ELF-1 (cell line): ENCODE results near the gene ASNSD1.

Experiments used
- DNase-seq: peaks from one replicate; pipeline ENCODE4 v3.0.0-alpha.2; 2016; ENCODE audit warnings: low read depth, low spot score

ASNSD1 gene

DNA sequence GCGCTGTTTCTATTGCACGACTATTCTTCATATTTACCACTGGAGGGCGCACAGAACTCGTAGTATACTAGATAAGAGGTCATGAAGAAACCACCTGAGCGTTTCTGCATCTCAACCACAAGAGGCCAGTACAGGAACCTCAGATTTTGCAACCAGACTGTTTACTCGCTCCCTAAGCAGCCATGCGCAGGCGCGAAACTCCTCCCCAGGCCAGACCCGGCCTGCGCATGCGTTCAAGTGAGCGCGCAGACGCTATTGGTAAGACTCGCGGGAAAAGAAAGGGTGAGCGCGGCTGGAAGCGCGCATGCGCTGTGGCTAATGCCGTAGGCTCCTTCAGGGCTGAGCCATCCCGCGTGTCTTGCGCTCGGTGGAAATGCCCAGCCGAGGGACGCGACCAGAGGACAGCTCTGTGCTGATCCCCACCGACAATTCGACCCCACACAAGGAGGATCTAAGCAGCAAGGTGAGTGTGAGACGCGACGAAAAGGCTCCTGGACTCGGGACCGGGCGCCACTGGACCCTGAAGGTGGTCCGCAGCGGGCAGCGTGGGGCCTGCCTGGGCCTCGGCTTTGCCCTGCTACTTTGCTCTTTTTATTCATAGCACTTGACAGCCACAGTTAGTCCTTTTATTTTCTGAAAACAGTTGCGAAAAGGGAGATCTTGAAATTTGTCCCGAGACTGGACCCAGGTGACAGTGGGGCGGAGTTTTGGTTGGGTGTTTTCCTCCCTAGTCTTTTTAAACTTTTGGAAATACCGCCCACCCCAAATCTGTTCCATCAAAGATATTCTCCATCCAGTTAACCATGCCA lies at the start of gene ASNSD1:
ASNSD1 (plus strand) TSS at position 312 of the 809 bp plus-strand sequence. CDS start 4,674 bp downstream, outside the sequence.
- DNase-seq = peak; percentile 99

DNA sequence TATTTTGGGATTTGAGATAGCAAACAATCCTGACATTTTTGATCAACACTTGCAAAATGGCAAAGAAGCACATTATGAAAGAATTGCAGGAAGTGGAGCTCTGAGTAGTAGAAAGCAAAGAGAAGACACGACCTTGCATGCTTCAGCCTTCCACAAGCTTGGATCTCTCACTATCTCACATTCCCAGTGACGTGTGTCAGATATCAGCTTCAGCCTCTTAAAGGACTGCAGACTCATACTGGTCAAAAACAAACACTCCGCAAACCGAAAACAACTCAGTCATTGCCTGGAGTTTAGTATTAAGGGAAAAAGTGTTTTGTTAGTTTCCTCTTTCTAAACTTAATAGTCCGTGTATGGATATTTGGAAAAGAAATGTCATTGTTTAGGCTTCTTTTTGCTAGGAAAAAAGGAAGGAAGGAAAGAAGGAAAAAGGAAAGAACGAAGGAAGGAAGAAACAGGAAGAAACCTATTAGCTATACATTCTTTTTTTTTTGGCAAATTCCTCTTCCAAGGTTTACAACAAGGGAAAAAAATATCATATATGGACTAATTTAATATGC lies 48.1 kb upstream of the ASNSD1 start:
- DNase-seq = peak; percentile 39

DNA sequence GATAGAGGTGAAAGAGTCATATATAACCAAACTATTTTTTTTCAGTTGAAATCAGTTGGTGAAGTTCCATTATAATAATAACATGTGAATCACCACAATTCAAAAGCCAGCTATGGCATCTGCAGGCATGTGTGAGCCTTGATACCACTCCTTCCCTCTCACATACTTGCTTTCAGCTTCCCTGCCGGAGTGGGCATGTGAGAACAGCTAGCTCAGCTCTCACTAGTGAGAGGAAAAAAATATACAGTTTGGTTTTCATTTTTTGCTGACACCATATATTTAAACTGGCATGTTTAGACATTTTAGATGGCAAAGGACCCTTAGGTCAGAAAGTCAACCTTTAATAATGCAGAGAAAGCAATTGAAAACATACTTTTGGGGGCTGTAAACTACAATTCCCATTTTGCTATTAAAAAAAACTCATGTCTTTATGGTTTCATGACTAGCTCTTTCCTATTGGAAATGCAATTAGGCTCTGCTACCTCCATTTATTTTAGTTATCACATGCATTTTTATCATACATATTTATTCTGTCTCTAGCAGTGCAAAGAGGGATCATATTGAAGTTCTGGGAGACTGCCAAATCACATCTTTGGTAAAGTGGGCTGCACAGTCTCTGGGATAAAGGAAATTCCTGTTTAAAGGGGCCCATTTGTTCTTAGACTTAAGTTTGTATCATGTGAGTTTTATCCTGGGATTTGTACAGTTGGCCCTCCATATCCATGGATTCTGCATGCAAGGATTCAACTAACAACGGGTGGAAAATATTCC lies 47.4 kb upstream of the ASNSD1 start:
- DNase-seq = no peak

DNA sequence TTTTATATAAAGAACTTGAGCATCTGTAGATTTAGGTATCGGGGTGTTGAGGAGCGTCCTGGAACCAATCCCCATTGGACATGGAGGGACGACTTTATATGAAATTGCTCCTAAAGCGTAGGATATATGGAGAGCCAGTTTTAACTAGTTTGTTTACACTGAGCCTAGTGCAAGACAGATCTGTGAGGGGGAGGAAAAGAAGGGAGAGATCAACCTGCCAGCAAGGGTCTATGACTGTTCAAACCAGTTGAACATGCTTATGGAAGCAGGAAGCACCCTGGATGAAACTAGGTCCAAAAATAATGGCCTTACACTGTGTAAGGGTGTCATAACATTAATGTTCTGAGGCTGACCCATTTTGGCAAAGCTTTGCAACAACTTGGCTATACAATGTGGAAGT lies 46.7 kb upstream of the ASNSD1 start:
- no peak for DNase-seq

DNA sequence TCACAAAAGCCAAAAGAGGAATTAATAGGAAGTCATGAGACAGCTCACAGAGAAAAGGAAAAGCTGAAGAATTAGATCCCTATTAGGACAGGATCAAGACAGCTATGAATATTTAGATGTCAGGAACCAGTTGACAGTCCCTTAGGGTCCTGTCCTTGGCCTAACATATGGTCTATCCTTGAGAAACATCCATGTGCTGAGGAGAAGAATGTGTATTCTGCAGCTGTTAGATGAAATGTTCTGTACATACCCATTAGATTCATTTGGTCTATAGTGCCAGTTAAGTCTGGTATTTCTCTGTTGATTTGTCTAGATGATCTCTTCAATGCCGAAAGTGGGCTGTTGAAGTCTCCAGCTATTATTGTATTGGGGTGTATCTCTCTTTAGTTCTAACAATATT lies 43.1 kb upstream of the ASNSD1 start:
- DNase-seq = no peak

DNA sequence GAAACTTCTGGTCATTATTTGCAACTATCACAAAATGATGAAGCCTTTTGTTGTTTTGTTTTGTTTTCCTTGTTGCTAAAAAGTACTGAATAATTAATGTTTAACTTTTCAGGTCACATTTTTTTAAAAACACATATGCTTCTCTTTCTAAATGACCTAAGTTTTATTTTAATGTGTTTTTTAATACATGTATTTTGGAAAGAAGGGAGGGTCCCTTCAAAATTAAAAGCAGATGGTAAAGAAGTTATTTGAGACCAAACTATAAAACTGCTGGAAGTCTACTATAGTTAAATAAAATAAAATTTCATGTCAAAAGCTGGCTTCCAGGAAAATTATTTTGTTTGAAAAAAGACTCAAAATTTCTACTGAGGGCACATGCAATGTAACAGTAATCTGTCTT lies 39.5 kb upstream of the ASNSD1 start:
- no peak for DNase-seq

DNA sequence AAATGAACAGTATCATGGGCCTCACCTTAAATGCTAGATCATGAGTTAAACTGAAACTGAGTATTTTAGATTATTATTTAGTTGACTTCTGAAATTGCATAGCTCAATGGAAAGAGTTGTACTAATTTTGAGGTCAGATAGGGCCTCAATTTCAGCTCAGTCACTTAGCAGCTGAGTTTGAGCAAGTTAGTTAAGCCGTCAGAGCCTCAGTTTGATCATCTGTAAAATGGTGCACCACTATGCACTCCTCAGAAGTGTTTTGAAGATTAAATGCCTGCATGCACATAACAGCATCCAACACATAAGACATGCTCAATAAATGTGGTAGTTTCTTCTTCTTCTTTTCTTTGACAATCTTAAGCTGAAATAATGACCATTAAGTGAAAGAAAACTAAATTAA lies 38.2 kb upstream of the ASNSD1 start:
- no peak for DNase-seq

DNA sequence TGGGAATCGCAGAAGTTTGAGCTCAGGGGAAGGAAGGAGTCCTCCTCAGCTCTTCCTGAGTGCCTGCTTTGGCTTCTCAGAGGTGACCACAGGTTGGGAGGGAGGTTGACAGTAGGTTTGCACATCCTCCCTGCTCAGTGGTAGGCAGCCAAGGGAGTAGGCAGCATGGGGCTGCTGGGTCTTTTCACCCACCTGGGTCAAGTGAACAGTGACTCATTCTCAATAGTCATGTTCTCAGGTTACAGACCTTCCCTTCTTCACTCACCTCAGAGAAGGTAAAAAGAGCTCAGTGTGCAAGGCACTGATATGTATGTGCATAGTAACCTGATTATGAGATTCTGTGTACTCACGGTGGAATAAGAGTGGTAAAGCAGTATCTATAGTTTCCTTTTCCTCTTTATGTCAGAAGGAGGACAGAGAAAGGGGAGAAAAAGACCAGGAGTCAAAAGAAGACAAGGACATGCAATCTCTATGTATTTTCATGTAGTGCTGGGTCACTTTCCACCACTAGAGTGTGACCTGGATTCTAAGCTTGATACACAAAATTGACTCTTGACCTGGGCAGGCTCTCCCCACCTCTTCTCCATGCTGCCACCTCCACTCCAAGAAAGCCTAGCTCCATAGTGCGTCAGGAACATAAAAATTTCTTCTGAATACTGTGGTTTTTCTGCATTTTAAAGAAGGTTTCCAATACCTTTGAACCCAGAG lies 36.5 kb upstream of the ASNSD1 start:
- DNase-seq = no peak

DNA sequence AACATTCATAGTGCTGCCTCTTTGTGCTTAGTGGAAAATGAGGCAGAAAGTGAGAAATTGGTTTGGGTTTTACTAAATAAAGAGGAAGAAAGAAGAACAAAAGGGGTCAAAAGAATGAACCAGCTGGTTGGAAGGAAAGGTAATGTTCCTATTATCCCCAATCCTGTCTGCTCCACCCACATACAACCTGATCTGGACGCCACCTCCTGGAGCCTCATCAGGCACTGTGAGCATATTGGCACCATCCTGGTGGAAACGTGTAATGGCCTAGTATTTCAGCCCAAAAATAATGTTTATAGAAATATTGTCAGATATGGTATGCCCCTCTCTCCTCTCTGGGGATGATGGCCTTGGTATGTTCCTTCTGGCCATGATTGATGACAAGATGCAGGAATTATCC lies 35.6 kb upstream of the ASNSD1 start:
- DNase-seq = no peak

DNA sequence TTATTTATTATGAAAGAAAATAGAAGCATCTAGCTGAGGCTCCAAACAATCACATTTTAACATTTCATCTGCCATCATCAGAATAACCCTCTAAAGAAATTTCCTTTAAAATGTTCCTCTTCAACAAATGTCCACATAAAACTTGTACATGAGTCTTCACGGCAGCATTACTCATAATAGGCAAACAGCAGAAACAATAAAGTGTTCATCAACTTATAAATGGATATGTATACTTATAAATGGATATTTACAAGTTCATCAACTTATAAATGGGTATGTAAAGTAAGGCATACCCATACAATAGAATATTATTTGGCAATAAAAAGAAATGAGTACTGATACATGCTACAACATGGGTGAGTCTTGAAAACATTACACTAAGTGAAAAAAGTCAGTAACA lies 33.5 kb upstream of the ASNSD1 start:
- DNase-seq = no peak

DNA sequence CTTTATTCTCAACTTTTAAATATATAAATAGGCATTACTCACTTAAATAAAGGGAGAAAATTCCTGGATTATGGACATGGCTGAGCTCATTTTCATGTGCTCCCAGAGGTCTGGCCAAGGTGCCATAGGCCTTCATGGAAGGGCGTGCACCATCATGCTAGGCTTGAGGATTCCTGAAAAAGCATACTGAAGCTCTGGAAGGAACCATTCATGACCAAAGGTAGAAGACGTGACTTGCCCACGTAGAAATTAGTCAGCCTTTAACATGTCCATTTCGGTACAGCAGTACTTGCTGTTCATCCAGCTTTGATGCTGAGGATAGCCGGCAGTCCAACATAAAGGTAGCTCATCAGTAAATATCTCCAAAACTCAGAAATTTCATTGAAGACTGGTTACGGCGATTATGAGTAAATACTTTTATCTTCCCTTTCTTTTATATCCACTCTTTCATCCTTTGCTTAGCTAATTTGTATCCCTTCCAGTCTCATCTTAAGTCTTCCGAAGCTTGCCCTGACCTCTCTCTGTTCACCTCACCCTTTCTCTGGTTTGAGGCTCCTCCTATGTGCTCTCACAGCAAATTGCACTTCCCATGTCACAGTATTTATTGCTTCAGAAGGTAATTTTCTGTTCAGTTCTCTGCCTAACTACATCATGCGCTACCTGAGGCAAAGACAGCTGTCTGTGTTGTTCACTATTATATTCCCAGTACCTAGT lies 32.3 kb upstream of the ASNSD1 start:
- no peak for DNase-seq

DNA sequence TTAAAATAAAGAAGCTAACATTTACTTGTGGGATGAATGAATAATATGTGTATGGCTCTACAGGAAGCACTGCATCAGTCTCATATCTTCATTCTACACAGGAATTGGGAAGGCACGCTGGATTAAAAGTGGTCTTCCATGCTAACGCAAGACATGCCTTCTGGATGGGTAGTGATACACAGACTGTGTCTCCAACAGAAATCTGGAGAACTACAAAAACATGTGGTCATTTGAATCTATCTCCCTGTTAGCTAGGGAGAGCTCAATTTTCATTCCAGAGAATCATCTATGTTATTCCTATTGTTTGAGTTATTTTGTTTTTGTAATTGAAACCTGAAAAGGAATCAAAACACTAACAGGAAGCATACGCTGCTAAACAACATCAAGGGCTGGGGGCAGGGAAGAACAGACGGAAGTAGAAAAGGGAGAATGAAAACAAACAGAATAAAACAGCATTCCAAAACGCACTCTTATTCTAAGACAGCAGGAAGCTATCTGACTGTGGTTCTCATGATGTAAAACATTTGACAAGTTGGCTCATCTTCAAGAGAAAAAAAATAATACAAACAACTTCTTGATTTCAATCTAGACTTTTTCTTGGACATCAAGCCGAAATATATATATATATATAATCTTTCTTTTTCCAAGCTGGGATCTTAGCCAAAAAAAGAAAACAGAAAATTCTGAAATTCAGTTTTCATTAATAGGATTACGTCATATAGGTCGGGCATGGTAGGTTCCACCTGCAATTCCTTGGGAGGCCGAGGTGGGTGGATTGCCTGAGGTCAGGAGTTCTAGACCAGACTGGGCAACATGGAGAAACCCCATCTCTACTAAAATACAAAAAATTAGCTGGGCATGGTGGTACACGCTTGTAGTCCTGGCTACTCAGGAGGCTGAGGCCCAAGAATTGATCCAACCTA lies 31.5 kb upstream of the ASNSD1 start:
- DNase-seq = no peak

DNA sequence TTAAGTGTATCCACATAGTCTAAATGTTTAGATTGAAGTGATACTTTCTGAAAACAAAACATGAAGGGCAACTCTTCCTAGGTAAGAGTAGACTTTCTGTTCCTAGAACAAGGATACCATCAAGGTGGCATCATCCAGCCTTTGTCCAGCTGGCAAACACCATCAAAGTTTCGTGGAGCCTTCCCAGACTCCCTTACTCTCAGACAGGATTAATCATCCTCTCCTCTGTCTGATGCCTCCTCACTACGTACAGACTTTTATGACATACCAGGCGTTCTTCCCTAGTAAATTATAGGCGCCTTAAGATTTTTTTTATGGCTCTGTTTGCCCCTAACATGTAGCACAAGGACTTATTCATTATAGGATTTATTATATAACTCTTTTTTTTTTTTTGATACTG lies 29.4 kb upstream of the ASNSD1 start:
- DNase-seq = no peak

DNA sequence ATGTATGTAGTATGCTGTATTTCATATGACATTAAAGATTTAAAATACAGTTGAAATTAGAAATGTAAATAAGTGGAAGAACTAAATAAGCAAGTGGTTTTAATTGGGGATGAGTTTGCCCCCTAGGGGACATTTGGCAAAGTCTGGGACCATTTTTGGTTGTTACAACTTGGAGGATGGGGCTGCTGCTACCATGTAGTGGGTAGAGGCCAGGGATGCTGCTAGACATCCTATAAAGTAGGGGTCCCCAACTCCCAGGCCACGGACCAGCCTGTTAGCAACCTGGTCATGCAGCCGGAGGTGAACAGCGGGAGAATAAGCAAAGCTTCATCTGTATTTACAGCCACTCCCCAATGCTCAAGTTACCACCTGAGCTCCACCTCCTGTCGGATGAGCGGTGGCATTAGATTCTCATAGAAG lies 27.9 kb upstream of the ASNSD1 start:
- DNase-seq = no peak

DNA sequence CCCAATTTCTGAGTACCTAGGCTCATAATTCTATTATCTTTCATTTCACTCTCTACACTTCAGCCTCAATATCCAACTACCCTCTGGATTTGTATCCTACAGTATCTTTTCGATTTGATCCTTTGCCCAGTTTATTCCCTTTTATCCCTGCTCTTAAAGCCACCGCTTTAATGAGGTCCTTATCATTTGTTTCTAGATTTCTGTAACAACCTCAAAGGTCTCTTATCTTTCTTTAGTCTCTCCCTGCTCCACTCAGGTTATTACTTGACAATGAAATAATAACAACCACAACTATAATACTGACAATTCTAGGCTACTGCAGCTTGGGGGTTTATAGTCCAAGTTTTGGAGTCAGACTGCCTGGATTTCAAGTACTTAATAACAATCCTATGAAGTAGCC lies 25.9 kb upstream of the ASNSD1 start:
- no peak for DNase-seq

DNA sequence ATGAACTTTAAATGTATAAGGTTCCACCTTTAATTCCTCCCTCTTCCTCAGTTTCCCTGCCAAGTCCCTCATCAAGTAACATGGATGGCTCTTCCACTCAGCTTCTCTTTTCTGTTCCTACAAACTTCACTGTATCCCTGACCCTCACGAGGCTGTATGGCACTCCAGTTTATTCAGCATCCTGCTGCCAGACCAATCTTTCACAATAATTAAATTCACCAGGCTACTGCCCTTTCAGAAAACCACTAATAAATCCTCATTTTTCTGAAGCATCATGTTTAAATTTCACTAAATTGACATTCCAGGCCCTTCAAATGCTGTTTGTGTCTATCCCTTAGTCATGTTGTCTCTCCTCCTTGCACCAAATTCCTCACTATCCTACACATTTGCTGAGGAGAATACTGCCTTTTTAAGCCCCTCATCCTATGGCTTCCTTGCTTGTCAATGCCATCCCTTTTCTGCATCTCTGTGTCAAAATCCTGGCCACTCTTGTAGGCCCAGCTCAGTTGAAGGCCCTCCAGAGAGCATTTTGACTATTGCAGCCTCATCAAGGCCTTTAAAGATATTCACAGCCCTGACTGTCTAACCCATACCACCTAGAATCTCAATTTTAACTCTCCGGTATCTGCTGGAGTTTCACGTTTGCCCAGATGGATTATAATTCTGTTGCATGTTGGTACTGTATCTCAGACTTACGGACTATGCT lies 22.8 kb upstream of the ASNSD1 start:
- no peak for DNase-seq

DNA sequence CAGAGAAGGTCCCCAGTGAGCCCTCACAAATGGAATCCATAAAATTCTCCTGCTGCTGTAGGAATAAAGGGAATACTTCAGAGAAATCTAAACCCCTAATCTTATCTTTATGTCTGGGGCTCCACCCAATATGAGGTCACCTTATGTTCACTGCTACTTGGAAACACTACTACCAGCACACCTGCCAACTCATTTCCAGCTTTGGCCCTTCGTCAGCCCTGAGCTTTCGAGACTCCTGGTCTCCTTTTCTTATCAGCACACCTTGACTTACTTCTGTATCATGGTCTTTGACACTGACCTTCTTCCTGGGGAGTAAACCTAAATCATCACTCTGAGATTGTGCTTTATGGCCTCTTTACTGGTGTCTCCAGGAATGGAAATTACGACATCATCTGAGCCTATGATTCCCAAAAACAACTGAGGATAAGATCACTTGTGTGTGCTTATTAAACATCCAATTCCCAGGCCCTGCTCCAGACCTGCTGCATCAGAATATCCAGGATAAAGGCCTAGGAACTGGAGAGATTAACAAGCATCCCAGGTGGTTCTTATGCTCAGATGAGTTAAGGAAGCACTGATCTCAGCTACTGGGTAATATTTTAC lies 22.2 kb upstream of the ASNSD1 start:
- DNase-seq = no peak

DNA sequence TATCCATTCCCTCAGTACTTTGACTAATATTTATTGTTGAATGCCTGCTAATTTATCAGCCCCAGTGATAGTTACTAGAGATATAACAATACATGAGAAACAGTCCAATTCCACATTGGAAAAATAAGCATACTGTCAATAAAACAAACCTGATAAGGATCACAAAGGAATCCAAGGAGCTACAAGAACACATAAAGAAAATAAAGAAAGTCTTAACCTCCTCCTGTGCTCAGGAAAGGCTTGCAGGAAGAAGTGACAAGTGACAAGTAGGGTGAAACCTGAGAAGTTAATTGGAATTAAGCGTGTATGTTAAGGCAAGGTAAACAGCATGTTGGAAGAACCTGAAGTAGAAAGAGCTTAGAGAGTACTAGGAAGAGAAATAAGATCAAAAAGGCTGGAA lies 20.3 kb upstream of the ASNSD1 start:
- DNase-seq = no peak

DNA sequence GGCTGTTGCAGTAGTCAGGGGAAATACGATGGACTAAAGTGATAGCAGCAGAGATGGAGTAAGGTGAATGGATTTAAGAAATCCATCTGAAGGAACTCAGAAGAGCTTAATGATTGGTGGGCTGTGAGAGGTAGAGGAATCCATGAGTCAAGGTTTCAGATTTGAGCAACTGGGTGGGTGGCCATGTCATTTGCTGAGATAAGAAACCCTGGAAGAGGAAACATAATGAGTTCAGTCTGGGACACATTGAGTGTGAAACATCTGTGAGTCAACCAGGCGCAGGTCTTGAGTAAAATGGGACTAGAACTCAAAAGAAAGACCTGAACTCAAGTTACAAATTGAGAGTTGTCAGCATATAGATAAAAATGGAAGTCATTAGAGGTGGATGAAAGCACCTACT lies 19.7 kb upstream of the ASNSD1 start:
- DNase-seq = no peak
